Adrenal gland (tissue), 12 donors: ENCODE results near the gene EFL1. TPM values are rescaled to one million over a fixed set of nuclear protein-coding genes. Genes with fewer than 3 reads are reported as not detected.

Source experiments
- DNase-seq, 7 donors: peaks; one replicate each; pipeline ENCODE4 v3.0.0-alpha.2; 2019 to 2020
- H3K27ac ChIP-seq, 5 donors: fragments of 200-600 bp; sonication (generic) in 4 of 5; 1 replicate in 3 of 5; 2 replicates in 2 of 5; pipeline versions ENCODE4 v1.5.1 to v1.8.0; 2016 to 2020; ENCODE audit warnings: mild to moderate bottlenecking in 1 of 5
- H3K27me3 ChIP-seq: fragments of 200-600 bp; 2 replicates; pipeline ENCODE4 v1.8.0; 2021
- H3K36me3 ChIP-seq, 2 donors: fragments of 200-600 bp; replicated peaks in 1 of 2; 1 replicate in 1 of 2; 2 replicates in 1 of 2; pipeline versions ENCODE4 v1.5.1 to v1.8.0; 2018 to 2022
- H3K4me1 ChIP-seq, 2 donors: fragments of 200-600 bp; replicated peaks in 1 of 2; 1 replicate in 1 of 2; 2 replicates in 1 of 2; pipeline versions ENCODE4 v1.5.1 to v1.8.0; 2018 to 2021
- H3K4me3 ChIP-seq, 4 donors: fragments of 200-600 bp; sonication (generic) in 3 of 4; one replicate each; pipeline ENCODE4 v1.5.1; 2016 to 2018
- H3K9me3 ChIP-seq, 3 donors: fragments of 200-600 bp; sonication (generic) in 1 of 3; replicated peaks in 1 of 3; 1 replicate in 2 of 3; 2 replicates in 1 of 3; pipeline versions ENCODE4 v1.5.1 to v1.8.0; 2016 to 2021
- POLR2A ChIP-seq, 2 donors: fragments of 450-650 bp; IDR thresholded peaks; one replicate each; pipeline ENCODE4 v1.6.1; 2017; ENCODE audit warnings: antibody characterized with exemption in 2 of 2, mild to moderate bottlenecking in 2 of 2, moderate library complexity in 1 of 2
- WGBS, 4 donors: extraction: QIAGEN DNeasy Blood & Tissue Kit in 2 of 4; methylation state at CpG; one replicate each; pipeline versions ENCODE4 v1.1.5 to v1.1.7; 2013 to 2017; 5-methylcytosine and 5-hydroxymethylcytosine counted together
- intact Hi-C, 2 donors: fragments of 100-400 bp; cut with DNase I; formaldehyde crosslinking; loops; one replicate each; pipeline versions ENCODE4 v1.14.1 to v1.15.0; 2022 to 2023
- polyA plus RNA-seq, 3 donors: library from polyadenylated mRNA; stranded (reverse); fragments of 200-250 nt in 2 of 3; fragments of 350-450 nt in 1 of 3; fragmentation: Illumina TruSeq in 1 of 3; extraction: RNeasy Lipid Tissue Mini Kit (QIAGEN cat#74804) in 1 of 3; gene quantifications; one replicate each; pipeline ENCODE4 v1.2.3, GENCODE V29; 2013 to 2014
- total RNA-seq, 9 donors: library from RNA; depleted of rRNA in 4 of 9; stranded (reverse); fragments of >200 nt in 4 of 9; fragments of 120-200 nt in 1 of 9; fragmentation: NEBNext Ultra II Directional in 1 of 9; extraction: Animal tissue kit (Norgen Biotek cat#: 25700) in 1 of 9; gene quantifications; one replicate each; pipeline versions ENCODE4 v1.1.0 to v1.2.4, GENCODE V29; 2013 to 2023
- TF ChIP-seq, protein P1 (sequence below), 6 experiments: fragments of 450-650 bp in 4 of 6; fragments of 200-600 bp in 2 of 6; sonication (generic) in 1 of 6; IDR thresholded peaks; 1 replicate in 5 of 6; 2 replicates in 1 of 6; pipeline versions ENCODE4 v1.5.1 to v1.8.0; 2016 to 2021; ENCODE audit warnings: antibody characterized with exemption in 6 of 6, mild to moderate bottlenecking in 2 of 6, moderate library complexity in 1 of 6
- donor health status: healthy with polysubstance abuse.
- donor health status: Bipolar disorder and iron deficiency.
- donor health status: DM: yes; HTN: yes; CAD: no.
- donor health status: DM: no; HTN: no; CAD: no.
- donor health status: DM: no; HTN: no; CAD: no.
- donor health status: DM: yes; HTN: yes; CAD: no.

EFL1 gene
- total and polyA plus RNA-seq, 12 donors = 3.1 to 29.8 (median 18.0) TPM

- DNase-seq = no peak
- no peaks in the 10 kb centered on the region for H3K9me3 ChIP-seq
- no peaks in the 10 kb centered on the region for H3K27me3 ChIP-seq
- no peaks in the 10 kb centered on the region for H3K4me1 ChIP-seq
- H3K27ac ChIP-seq = no peak overlapping the region
- no peaks in the 10 kb centered on the region for H3K36me3 ChIP-seq
- H3K4me3 ChIP-seq = no peak overlapping the region
- intact Hi-C loops = loop anchor here in 1 of 2 donors (10.0 kb wide), 1 partner anchor 54 kb away; no protein-coding TSS in a partner anchor
- TF ChIP-seq, protein P1, sequence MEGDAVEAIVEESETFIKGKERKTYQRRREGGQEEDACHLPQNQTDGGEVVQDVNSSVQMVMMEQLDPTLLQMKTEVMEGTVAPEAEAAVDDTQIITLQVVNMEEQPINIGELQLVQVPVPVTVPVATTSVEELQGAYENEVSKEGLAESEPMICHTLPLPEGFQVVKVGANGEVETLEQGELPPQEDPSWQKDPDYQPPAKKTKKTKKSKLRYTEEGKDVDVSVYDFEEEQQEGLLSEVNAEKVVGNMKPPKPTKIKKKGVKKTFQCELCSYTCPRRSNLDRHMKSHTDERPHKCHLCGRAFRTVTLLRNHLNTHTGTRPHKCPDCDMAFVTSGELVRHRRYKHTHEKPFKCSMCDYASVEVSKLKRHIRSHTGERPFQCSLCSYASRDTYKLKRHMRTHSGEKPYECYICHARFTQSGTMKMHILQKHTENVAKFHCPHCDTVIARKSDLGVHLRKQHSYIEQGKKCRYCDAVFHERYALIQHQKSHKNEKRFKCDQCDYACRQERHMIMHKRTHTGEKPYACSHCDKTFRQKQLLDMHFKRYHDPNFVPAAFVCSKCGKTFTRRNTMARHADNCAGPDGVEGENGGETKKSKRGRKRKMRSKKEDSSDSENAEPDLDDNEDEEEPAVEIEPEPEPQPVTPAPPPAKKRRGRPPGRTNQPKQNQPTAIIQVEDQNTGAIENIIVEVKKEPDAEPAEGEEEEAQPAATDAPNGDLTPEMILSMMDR (IDR thresholded peaks at IDR 0.05) = no peak
- no peak for TF ChIP-seq POLR2A (IDR thresholded peaks at IDR 0.05)
- WGBS, 4 donors = 96 to 100% (median 97%) methylated on average over 2 of the region's 2 CpGs
These were observed 93.8 kb downstream of the EFL1 start for GRCh38 chr15:82168757-82169156.

- TF ChIP-seq POLR2A (IDR thresholded peaks at IDR 0.05) = no peak
- TF ChIP-seq, protein P1 (IDR thresholded peaks at IDR 0.05) = no peak
- no peaks in the 10 kb centered on the region for H3K4me1 ChIP-seq
- no peak overlapping the region for H3K4me3 ChIP-seq
- H3K27me3 ChIP-seq = no peaks in the 10 kb centered on the region
- no peaks in the 10 kb centered on the region for H3K9me3 ChIP-seq
- intact Hi-C loops = loop anchor here in 1 of 2 donors (10.0 kb wide), 1 partner anchor 53 kb away; no protein-coding TSS in a partner anchor
- H3K27ac ChIP-seq = no peak overlapping the region
- no peak for DNase-seq
- H3K36me3 ChIP-seq = peaks cover 0 to 3% of the 10 kb centered on the region in 2 donors
- WGBS, 4 donors = 92 to 98% (median 94%) methylated on average over 8 of the region's 8 CpGs
These were observed 94.2 kb downstream of the EFL1 start for GRCh38 chr15:82168296-82168695.

GRCh38 chr15:82165948-82166376 lies 96.6 kb downstream of the EFL1 start:
- 64 to 90% (median 73%) methylated on average over 1 of the region's 1 CpG for WGBS, 4 donors
- no peak overlapping the region for H3K4me3 ChIP-seq

DNA sequence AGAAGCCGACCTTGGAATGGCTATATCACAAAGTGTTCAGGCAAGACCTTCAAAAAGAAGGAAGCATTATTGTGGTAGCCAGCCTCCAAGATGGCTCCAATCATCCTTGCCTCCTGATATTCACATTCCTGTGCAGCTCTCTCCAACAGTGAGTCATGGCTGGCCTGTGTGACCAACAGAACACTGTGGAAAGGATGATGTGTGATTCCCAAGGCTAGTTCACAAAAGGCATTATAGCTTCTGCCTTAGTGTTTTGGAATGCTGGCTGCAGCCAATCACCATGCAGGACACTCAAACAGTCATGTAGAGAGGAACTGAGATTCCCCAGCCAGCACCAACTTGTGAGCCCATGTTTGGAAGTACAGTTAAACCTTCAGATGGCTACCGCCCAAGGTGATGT lies 102.6 kb downstream of the EFL1 start:
- 91 to 100% (median 96%) methylated on average over 2 of the region's 2 CpGs for WGBS, 4 donors
- Histone ChIP-seq H3K4me3 (no peak overlapping the region), H3K36me3 (peaks cover 0 to 16% of the 10 kb centered on the region in 2 donors), H3K9me3 (no peaks in the 10 kb centered on the region), H3K27ac (peak overlapping the region in 1 of 5 donors; percentile 1), H3K4me1 (no peaks in the 10 kb centered on the region), H3K27me3 (no peaks in the 10 kb centered on the region)
- intact Hi-C loops = loop anchor here in 1 of 2 donors (10.0 kb wide), 1 partner anchor 45 kb away; no protein-coding TSS in a partner anchor
- peak in 6 of 7 donors; percentile 25 to 72 (median 40) for DNase-seq
- no peak for TF ChIP-seq POLR2A (IDR thresholded peaks at IDR 0.05)
- TF ChIP-seq, protein P1 (IDR thresholded peaks at IDR 0.05) = no peak

More at GRCh38 chr15:82165948-82166376, 96.6 kb downstream of the EFL1 start:
- H3K9me3 ChIP-seq = no peaks in the 10 kb centered on the region
- peaks cover 0 to 10% of the 10 kb centered on the region in 2 donors for H3K36me3 ChIP-seq
- no peak overlapping the region for H3K27ac ChIP-seq
- TF ChIP-seq, protein P1 (IDR thresholded peaks at IDR 0.05) = no peak
- TF ChIP-seq POLR2A (IDR thresholded peaks at IDR 0.05) = no peak
- no peak for DNase-seq
- no peaks in the 10 kb centered on the region for H3K27me3 ChIP-seq
- H3K4me1 ChIP-seq = no peaks in the 10 kb centered on the region
- intact Hi-C loops = loop anchor here in 1 of 2 donors (10.0 kb wide), 1 partner anchor 51 kb away; no protein-coding TSS in a partner anchor
